ENCODE measurements around the gene FASLG.

Gene FASLG

DNA sequence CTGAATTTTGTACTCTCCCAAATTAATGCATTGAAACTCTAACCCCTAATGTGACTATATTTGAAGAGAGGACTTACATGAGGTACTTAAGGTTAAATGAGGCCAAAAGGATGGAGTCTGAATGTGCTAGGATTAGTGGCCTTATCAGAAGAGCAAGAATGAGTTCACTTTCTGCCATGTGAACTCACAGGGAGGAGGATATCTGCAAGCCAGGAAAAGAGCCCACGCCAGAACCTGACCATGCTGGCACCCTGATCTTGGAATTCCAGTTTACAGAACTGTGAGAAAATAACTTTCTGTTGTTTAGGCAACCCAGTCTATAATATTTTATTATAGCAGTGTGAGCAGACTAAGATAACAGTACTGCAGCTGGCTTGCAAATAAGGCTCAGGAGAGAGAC, 12.2 kb upstream of the FASLG start:
- DNase-seq (ENCODE audit: low read depth), result no peak

DNA sequence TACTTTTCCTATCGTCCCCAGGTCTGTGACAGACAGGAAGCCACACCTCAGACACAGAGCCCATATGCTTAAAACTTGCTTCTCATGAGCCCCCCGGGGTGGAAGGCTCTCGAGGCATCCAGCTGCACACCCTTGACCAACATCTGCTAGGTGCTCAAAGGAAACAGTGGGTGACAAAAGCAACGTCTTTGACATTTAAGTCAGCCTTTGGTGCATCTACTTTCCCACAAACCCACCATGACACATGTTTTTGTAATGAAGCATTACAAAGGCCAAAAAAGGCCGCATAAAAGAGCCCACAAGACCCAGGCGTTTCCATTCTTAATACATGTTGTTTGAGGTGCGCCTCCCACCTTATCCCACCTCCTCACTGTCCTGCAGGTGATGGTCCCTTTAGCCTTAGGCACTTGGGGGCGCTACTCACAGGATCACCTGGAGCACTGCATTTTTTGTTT, 11.8 kb upstream of the FASLG start:
- no peak for DNase-seq (ENCODE audit: low read depth)

DNA sequence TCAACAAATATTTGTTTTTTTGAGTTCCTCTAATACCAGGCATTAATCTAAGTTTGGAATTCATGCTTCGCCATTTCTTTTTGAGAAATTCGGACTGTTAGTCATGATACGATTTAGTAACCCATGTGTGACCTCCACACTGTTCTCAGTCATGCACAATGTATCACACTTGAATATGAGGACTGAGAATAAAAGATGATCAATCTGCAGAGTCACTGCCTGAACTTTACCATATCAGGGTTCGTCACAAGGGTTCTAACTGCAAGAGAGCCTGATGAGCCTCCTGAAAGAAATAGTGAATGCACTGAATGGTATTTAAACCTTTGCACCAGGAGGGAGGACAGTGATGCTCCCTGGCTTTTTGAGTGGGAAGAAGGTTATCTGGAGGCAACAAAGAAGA, 10.9 kb upstream of the FASLG start:
- DNase-seq (ENCODE audit: low read depth), result no peak

DNA sequence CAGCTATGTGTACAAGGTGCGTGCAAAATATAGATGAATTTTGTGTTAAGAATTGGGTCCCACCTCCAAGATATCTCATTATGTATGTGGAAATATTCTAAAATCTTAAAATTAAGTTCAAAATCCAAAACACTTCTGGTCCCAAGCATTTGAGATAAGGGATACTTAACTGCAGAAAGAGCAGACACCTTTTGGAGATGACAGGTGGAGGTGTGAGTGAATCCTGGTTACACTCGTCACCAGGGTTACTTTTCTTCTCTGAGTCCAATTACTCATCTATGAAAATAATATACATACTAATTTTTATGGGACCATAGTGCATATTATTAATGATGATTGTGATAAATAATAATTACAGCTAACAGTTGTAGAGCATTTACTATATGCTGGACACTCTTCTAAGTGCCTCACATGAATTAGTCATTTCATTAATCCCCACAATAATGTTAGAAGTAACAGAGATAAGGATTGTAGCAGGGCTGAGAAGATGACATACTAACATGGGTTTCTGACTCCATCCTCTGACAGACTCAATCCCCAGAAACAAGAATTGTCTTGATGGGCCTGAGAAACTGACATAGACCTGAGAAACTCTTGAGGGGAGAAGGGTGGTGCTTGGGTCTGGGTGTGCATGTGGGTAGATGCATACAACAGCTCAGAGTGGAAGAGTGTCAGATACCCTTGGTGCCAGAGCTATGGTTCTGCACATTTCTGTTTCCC, 8.3 kb upstream of the FASLG start:
- DNase-seq (ENCODE audit: low read depth), result no peak

DNA sequence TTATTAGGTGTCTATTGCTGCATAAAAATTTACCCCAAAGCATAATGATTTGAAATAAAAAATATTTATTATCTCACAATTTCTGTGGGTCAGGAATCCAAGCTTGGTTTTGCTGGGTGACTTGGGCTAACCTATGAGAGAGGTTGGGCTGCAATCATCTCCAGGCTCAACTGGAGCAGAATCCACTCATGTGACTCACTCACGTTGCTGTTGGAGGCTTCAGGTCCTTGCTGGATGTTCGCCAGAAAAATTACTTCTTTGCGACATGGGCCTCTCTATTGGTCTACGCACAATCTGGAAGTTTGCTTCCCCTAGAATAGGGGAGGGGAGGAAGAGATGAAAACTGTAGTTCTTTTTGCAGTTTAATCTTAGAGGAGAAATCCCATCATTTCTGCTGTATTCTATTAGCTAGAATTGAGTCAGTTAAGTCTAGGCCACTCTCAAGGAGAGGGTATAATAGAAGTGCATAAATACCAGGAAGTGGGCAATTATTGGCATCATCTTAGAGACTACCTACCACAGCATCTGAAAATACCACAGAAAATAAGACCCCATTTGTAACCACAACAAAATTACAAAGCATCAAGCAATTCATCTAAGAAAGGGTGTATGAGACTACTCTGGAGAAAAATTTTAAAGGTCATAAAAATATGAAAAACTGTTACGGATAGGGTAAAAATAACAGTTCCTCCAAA, 5.7 kb upstream of the FASLG start:
- DNase-seq (ENCODE audit: low read depth), result no peak

DNA sequence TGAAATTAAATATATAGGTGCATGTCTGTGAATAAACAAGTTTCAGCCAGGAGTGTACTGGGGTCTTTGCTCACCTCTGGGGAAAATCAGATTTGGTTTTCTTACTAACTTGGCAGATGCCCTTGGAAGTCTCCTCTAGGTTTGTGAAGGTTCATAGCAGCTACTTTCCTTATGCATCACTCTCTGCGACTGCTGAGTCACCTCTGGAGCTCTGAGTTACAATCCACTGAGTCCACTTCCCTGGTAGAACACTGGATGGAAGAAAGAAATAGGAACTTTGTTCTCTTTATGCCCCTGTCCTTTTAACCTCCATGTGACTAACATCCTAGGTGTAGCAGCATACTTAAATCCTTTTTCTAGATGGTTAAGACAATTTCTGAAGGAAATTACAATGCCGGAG, 4.4 kb upstream of the FASLG start:
- DNase-seq (ENCODE audit: low read depth), result no peak

DNA sequence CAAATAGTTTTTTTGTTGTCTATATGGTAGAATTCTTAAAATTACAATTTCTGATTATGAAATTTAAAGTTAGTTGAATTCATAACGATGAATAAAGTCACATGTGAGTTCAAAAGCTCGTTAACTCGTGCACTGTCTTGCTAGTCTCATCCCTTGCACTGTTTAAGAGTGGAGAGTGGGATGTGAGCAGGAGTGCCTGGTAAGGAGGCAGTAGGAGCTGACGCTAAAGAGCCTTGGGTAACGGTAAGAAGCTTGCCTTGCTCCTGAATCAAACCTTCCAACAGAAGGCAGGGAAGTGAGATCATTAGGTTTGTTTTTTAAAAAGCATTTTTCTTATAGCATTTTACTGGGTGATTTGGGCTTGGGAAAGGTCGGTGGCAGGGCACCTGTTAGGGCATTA, 2.3 kb upstream of the FASLG start:
- DNase-seq (ENCODE audit: low read depth), result no peak

DNA sequence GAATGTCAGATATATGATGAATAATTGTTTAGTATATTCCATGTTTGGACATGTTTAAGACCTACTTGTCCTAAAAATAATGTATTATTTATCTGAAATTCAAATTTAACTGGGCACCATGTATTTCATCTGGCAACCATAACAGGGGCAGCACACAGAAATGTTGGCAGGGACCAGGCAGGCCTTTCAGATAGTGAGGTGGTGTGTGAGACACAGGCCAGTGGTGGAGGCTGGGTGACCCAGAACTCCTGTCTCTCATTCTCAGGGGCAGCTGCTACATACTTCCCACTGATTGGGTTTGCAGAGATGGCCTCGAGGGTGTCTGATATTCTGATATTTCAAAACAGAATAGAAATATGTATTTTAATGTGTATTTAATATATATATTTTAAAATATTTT, 1.3 kb upstream of the FASLG start:
- no peak for DNase-seq (ENCODE audit: low read depth)

DNA sequence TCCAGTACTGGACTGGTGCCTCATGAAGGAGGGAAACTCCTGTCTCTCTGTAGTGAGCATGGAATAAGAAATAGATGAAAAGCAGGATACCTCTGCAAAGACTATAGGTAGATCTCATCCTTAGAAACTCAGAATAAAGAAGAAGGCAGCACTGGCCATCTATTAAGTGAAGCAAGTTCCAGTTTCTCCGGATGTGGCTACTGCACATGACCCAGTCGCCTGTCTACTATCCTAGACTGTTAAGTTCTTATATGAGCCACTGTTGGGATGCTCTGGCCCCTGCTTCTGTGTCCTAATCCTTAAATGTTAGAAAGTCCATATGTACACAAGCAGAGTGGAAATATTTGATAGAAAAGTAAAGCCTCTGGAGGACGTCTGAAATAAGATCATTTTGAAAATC, 2.2 kb downstream of the FASLG start:
- DNase-seq (ENCODE audit: low read depth), result no peak

DNA sequence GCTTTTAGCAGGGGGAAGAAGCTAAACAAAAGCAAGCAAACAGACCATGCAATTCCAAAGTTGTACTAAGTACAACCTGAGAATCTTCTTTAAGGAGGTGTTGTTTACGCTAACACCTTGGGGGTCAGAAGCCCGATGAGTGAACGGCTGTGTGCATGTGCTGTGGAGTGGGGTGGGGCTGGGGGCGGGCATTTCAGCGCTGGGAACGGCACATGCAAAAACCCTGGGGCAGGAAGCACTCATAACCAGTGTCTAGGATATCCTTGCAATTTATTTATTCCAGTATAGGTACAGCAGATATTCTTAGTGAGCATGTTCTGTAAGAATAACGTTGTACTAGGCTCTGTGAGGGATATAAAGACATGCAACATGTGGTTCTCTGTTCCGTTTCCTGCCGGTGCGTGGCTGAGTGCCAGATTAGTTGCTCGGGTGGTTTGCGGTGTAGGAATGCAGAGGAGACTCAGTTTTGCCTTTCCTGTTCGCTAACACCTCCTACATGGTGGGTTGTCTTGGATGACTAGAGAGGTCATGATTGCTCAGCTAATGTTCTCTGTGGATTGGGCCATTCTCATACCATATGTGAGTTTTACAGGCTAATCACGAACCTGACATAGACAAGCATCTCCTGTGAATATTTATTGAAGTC, 3.7 kb downstream of the FASLG start:
- peak; percentile 78 for DNase-seq (ENCODE audit: low read depth)

DNA sequence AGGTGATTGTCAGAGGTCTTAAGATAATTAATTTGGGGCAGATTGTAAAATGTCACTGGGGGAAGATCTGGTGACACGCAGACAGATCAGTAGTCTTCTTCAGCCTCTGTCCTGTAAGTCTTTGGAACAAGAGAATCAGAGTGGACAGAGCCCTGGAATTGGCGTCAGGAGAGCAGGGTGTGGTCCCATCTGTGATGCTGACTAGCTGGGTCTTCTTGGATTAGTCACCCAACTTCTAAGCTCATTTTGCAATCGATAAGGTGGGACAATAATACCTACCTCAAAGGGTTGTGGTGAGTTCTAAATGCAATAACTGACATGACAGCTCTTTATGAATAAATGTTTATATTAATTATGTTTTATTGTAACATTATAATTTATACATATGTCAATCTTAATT, 4.8 kb downstream of the FASLG start:
- no peak for DNase-seq (ENCODE audit: low read depth)

DNA sequence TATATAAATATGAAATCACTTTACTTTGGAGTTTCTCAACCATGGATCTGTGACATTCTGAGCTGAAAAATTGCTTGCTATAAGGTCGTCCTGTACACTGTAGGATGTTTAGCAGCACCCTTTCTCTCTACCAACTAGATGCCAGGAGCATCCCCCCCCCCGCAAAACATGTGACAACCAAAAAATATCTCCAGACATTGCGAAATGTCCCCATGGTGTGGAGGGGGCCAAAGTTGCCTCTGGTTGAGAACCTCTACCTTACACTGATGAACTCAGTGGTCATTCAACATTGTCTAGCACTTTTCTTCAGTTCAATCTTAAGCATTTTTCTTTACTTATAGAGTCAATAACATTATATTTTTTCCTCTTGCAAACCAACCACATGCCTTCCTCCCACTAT, 9.2 kb downstream of the FASLG start:
- no peak for DNase-seq (ENCODE audit: low read depth)

DNA sequence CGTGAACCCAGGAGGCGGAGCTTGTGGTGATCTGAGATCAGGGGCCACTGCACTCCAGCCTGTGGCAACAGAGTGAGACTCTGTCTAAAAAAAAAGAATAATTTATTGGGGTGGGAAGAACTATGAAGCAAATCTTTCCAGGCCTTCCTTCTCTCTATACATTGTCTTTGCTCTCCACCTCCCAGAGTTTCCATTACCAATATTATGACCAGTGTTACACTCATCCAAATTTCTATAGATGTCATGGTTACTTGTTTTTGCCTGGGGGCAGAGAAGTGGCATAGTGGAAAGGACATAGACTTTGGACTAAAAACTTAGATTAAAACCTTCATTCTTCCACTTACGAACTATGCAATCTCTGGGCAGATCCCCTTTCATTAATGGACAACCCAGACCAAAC, 10.1 kb downstream of the FASLG start:
- no peak for DNase-seq (ENCODE audit: low read depth)

DNA sequence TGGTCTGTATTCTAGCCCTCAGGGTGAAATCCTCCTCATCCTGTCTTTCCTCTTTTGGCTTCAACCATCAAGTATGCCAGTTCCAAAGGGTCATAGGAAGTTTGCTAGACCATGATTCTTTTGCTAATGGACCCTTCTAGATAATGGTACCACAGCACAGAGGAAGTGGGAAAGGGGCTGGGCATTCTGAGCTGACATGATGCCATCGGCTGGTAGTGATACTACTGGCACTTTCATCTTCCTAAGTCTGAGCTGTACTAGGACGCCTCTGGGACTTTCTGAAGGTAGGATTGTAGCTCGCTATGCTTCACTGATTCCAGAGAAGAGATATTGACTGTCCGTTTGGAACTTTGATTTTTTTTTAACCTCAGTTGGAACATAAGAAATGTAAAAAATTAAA, 11.4 kb downstream of the FASLG start:
- no peak for DNase-seq (ENCODE audit: low read depth)

DNA sequence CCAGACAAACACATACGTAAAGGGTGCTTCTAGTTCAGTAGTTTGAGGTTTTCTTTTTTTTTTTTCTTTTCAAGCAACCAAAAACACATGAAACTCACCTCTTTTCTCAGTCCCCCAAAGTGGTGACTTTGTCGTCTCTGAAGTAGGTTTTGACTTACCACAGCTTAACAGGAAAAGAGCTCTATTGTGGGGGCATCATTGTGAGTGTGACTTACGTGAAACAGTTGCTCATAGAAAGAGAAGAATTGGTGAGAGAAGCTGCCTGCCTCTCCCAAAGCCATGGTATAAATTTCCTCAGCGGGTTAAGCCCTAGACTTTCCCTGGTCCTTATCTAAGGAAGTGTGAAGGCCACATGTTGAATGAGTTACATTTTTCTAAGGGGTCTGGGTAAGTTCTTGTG, 11.9 kb downstream of the FASLG start:
- DNase-seq (ENCODE audit: low read depth), result no peak

DNA sequence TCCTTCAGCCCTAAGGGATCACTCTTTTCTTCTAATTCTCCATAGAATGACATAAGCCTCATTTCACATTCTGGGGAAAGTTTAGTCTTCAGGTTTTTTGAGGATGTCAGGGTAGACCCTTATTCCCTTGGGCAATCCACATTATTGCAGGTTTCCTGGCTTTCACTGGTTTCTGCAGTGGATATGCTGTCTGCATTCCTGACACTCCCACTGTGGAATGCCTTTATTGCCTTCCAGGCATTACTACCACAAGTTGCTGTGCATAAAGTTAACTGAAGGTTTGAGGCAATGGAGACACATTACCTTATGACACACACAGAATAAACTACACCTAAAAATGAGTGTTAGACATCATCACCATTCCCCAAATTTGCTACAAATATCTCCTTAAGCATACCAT, 12.7 kb downstream of the FASLG start:
- DNase-seq (ENCODE audit: low read depth), result no peak

DNA sequence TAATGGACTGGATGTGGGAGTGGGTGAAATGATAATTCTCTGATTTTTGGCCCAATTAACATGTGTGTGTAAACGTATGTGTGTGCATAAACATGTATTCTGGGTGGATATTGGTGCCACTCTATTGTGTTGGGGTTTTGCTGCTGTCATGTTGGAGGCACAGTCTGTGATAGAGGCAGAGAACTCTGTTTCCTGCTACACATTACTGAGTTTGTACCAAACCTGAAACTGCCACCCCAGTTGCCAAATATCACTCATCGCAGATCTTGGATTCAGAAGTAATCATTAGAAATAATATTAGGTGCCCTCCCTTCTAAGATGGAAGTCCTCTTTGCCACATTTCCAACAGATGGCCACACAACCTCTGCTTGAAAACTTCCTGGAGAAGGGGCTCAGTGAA, 13.8 kb downstream of the FASLG start:
- no peak for DNase-seq (ENCODE audit: low read depth)

DNA sequence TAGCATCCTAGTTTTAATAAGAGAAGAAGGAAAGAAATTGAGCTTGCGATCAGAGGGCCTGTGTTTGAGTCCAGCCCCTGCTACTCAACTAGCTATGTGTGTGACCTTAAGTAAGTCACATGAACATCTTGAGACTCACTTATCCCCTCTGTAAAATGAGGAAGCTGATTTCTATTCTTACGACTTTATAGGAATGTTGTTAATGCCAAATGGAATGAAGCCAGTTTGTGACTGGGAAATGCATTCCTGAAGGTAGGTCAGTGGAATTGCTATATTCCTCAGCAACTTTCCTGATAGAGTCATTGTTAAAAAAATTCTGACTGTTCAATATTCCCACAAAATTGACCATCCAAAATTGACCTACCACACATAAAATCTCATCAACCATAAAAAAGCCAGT, 14.9 kb downstream of the FASLG start:
- no peak for DNase-seq (ENCODE audit: low read depth)

DNA sequence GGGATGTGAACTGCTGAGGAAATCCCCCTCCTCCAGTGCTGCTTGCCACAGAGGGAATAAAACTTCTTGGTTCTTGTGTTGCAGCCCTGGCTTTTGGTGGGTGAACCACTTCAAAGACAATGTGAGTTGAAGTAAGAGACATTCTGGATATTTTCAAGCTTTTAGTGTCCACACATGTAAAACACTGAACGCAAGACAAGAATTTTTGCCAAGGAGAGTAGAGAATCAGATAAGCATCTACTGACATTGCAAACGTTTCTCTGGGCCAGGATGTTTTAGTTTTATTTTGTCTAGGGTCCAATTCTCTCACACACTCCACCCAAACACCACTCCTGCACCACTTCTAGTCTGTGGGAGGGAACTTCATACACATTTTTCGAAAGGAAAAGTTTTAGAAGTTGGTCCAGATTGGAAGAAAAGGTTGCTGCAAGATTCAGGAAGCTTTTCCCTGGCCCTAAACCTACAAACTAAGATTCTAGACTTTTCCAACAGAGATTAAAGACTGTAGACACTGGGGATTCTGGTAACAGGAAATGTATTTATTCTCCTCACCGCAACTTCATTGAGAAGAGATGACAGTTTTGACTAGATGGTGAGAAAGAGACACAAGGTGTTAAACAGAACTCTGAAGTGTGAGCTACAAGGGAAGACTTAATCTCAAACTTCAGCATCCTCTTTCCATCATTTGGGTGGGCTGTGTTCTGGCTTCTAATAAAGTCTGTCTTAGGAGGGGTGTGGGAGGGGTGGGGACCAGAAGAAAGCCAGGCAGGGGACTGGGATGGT, 16.1 kb downstream of the FASLG start:
- no peak for DNase-seq (ENCODE audit: low read depth)

DNA sequence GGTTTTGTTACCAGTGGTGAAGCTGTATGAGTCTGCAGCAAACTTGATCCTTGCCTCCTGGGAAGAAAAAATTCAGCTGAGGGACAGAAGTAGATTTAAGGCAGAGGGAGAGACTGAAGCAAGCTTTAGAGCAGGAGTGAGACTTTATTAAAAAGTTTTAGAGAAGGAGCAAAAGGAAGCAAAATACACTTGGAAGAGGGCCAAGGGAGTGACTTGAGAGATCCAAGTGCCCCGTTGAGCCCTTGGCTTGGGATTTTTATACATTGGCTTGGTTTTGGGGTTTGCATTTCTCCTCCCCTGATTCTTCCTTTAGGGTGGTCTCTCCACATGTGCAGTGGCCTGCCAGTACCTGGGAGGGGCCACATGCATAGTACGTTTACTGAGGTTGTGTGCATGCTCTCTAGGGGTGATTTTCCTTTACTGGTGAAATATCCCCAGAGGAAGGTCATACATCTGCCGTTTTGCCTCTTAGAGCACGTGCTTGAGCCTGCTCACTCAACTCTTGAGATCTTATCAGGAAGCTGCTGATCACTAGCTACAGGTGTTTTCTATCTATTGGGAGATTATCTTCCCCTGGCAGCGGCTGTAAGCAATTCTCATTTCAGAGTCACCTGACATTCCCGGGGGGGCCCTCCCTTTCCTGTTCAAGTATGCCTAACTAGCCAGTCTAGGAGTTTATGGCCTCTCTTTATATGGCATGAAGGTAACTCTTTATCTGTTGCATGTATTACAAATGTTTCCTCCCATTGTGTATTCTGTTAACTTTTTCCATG, 20.3 kb downstream of the FASLG start:
- no peak for DNase-seq (ENCODE audit: low read depth)

DNA sequence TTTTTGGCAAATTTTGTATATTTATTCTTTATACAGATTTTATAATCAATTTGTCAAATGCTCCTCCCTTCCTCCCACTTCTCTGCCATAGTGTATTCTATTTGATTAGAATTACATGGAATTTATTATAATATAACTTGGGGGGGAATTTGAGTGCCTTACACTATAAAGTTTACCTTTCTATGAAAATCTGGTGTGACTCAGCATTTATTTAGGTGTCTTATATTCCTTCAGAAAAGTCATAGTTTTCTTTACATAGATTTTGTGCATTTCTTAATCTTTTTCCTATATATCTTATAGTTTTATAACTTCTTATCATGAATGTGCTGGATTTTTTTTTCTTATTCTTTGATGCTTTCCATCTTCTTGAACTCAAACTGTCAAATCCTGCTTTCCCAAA, 21.3 kb downstream of the FASLG start:
- no peak for DNase-seq (ENCODE audit: low read depth)

DNA sequence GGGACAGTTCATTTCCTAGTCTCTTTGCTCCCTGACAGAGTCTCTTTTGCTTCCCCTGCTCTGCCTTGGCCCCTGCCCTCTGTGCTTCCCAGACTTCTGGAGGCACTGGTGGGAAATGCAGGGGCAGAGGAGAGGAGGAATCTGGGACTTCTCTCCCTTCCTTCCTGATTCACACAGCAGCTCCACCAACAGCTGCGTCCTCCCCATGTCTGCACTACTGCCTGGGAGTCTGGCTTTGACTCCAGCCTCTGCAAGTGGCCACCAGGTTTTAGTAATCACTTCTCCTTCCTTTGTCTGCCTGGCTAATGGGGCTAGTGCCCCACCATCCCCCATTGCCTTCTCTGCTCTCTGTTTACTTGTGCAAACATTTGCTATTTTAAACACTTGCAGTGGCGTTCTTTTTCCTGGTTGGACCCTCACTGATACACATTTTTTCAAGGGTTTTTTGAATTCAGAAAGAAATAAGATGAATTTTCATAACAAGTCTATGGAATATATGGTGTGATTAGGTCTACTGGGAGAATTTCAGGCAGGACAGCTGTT, 21.9 kb downstream of the FASLG start:
- DNase-seq (ENCODE audit: low read depth), result no peak
